Measurements from ENCODE around the gene TIFAB. TPM values are rescaled to one million over a fixed set of nuclear protein-coding genes. Genes with fewer than 3 reads are reported as not detected.

The TIFAB gene
- total RNA-seq, 1 donor from 2014 or later: not detected

GRCh38 chr5:135441919-135442318, 10.2 kb downstream of the TIFAB start:
- Histone ChIP-seq H3K4me3 (ENCODE audit: low read depth, low read length) (no peak overlapping the region), H3K27me3 (ENCODE audit: control insufficient read depth, insufficient read depth, low read length) (peaks cover 8% of the 10 kb centered on the region)
- no peak for FAIRE-seq

DNA sequence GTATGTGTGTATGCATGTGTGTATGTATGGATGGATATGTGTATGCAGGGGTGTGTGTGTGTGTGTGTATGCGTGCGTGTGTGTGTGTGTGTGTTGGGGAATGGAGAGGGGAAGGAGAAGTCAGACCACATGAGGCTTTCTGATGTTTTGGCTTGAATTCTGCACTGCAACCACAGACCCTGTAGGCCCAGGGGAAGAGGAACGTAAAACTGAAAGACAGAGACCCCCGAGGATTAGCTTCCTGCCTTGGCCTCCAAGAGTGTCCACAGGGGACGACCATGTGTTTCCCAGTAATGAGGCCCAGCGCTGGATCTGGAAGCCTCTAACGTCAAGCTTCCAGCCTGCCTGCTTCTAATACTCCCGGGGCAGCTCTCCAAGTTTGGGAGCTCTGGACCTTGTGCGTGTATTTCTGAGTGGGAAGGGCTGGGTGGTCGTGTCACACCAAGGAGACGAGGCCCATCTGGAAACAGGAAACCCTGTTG, 10.8 kb downstream of the TIFAB start:
- DNase-seq (ENCODE audit: low read depth) (no peak), FAIRE-seq (no peak)
- no peaks in the 10 kb centered on the region for H3K36me3 ChIP-seq (ENCODE audit: control insufficient read depth, insufficient read depth, low read length)
- no peak overlapping the region for H3K4me3 ChIP-seq (ENCODE audit: low read depth, low read length)
- peaks cover 12% of the 10 kb centered on the region for H3K27me3 ChIP-seq (ENCODE audit: control insufficient read depth, insufficient read depth, low read length)
- no peak for TF ChIP-seq CTCF (IDR thresholded peaks at IDR 0.05; ENCODE audit: insufficient read depth, low read length, severe bottlenecking)

More at GRCh38 chr5:135441919-135442318, 10.2 kb downstream of the TIFAB start:
- DNase-seq (ENCODE audit: low read depth): no peak
- TF ChIP-seq CTCF (IDR thresholded peaks at IDR 0.05; ENCODE audit: insufficient read depth, low read length, severe bottlenecking): no peak
- no peaks in the 10 kb centered on the region for H3K36me3 ChIP-seq (ENCODE audit: control insufficient read depth, insufficient read depth, low read length)

DNA sequence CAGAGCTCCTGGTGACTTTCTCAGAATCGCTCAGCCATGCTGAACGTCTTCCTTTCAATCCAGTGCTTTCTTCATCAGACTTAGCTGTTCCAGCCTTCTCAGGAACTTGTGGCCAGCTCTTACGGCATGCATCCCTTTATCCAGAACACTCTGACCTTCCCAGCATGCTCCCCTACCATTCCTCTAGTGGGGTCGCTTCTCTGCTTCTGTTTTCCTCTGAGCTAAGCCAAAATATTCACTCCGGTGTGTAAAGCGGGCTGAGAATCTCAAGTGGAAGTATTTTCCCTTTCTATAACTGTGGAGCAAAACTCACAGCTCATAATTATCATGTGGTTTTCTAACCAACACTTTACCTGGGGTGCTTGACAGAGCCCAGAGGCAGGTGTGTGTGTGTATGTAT, 11.2 kb downstream of the TIFAB start:
- no peak for DNase-seq (ENCODE audit: low read depth)

GRCh38 chr5:135439231-135440205, 12.6 kb downstream of the TIFAB start:
- Histone ChIP-seq H3K36me3 (ENCODE audit: control insufficient read depth, insufficient read depth, low read length) (no peaks in the 10 kb centered on the region), H3K27me3 (ENCODE audit: control insufficient read depth, insufficient read depth, low read length) (peaks cover 10% of the 10 kb centered on the region), H3K4me3 (ENCODE audit: low read depth, low read length) (no peak overlapping the region)
- FAIRE-seq: no peak
- no peak for TF ChIP-seq CTCF (IDR thresholded peaks at IDR 0.05; ENCODE audit: insufficient read depth, low read length, severe bottlenecking)
- no peak for DNase-seq (ENCODE audit: low read depth)

More for the DNA sequence above, 11.2 kb downstream of the TIFAB start:
- TF ChIP-seq CTCF (IDR thresholded peaks at IDR 0.05; ENCODE audit: insufficient read depth, low read length, severe bottlenecking): no peak
- no peaks in the 10 kb centered on the region for H3K36me3 ChIP-seq (ENCODE audit: control insufficient read depth, insufficient read depth, low read length)
- no peak overlapping the region for H3K4me3 ChIP-seq (ENCODE audit: low read depth, low read length)
- no peak for FAIRE-seq
- peaks cover 11% of the 10 kb centered on the region for H3K27me3 ChIP-seq (ENCODE audit: control insufficient read depth, insufficient read depth, low read length)

DNA sequence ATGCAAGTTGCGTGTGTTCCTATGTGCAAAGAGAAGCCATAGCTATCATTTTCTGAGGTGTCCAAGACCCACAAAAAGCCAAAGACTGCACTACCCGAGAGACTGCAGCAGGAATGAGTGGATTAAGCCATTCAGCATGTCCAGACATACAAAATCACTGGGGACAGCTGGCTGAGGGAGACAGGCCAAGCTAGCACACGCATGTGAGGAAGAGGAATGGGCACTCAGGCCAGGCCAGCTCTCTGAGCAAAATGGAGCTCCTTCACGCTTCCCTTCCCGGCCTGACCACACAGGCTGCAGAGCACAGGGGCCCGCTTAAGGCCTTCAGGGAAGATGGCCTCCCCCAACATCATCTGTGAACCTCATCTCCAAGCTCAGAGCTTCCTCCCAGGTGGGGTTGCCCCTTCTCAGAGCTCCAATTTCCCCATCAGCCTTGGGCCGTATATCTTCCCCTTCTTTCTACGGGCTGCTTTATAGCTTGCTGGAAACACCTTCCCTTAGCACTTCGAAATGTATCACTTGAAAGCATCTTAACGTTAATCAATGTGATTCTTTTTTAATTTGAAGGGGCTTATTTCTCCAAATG, 13.4 kb downstream of the TIFAB start:
- Histone ChIP-seq H3K36me3 (ENCODE audit: control insufficient read depth, insufficient read depth, low read length) (no peaks in the 10 kb centered on the region), H3K4me3 (ENCODE audit: low read depth, low read length) (no peak overlapping the region), H3K27me3 (ENCODE audit: control insufficient read depth, insufficient read depth, low read length) (peaks cover 8% of the 10 kb centered on the region)
- no peak for TF ChIP-seq CTCF (IDR thresholded peaks at IDR 0.05; ENCODE audit: insufficient read depth, low read length, severe bottlenecking)
- FAIRE-seq: peak; percentile 84
- no peak for DNase-seq (ENCODE audit: low read depth)
